HT1080 (cell line): ENCODE data around the gene PSMB2. TPM values are rescaled to one million over a fixed set of nuclear protein-coding genes. Genes with fewer than 3 reads are reported as not detected.
"Not testable (repeated sequence)": the region's sequence is repeated elsewhere in the genome, so short reads cannot be mapped to it uniquely, and the experiment has no call there.

Source experiments
- DNase-seq: peaks from one replicate; pipeline ENCODE4 v3.0.0-alpha.2; 2015; ENCODE audit warnings: low read depth
- polyA plus RNA-seq, 2 experiments: library from polyadenylated mRNA; depleted of rRNA; stranded (reverse); fragments of >200 nt; gene quantifications; 2 replicates each; pipeline ENCODE4 v1.2.3, GENCODE V29; 2015
- total RNA-seq: library from RNA; depleted of rRNA; stranded (reverse); fragments of >200 nt; shearing (Covaris generic); gene quantifications from 2 replicates; pipeline ENCODE4 v1.2.3, GENCODE V29; 2014; rRNA removed

The PSMB2 gene
- total RNA-seq = 45.3 and 56.9 TPM in 2 replicates
- 105 and 109 TPM in 2 replicates for polyA plus RNA-seq (2015; cell fraction: cytosol; rRNA removed)
- polyA plus RNA-seq (2015; cell fraction: nucleus; rRNA removed) = 67.4 and 70.4 TPM in 2 replicates

GRCh38 chr1:35641233-35641866 lies at the start of gene PSMB2:
Gene PSMB2, minus strand, starts transcription at chr1:35641526. Its CDS starts 94 bp downstream, at chr1:35641432.
- peak; percentile 93 for DNase-seq

DNA sequence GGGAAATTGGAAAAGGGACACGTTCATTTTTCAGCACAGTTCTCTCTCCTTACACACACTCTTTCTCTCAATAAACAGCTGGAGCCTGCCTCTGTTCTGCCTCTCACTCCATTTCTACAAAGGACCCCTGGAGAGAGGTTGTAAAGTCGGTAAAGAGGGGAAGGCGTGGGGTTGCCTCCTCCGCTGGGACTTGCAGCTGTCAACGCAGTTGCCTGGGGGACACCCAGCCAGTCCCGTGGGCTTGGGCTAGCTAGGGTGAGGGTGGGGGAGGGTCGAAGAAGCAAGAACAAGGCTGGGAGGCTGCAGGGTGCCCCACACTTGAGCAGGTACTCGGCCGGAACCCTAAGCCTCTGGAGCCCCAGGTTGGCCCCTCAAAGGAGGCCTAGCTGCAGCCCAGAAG lies 49.8 kb upstream of the PSMB2 start:
- DNase-seq = no peak

DNA sequence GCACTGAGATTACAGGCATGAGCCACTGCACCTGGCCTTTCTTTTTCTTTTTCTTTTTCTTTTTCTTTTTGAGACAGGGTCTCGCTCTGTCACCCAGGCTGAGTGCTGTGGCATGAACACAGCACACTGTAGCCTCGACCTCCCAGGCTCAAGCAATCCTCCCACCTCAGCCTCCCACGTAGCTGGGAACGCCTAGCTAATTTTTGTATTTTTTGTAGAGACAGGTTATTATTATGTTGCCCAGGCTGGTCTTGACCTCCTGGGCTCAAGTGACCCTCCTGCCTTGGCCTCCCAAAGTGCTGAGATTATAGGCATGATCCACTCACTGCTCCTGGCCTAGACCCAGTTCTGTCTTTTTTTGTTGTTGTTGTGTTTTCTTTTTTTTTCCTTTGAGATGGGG lies 48.8 kb upstream of the PSMB2 start:
- not testable (repeated sequence) for DNase-seq

DNA sequence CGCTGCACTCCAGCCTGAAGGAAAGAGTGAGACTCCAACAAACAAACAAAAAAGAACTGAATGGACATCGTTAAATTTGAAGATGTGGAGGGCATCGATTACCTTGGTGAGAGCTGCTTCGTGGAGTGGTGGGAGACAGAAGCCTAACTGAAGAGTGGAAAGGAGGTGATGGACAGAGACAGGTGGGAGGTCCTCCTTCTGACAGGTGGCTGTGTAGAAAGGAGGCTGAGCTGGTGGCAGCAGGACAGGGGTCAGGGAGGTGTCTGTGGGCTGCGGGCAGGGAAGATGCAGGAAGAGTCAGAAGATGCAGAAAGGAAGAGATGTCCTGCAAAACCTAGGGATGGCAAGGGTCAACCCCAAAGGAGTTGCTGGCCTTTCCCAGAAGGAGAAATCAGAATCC lies 46.8 kb upstream of the PSMB2 start:
- DNase-seq = no peak

- no peak for DNase-seq
Measured at GRCh38 chr1:35683012-35683411, 41.7 kb upstream of the PSMB2 start.

DNA sequence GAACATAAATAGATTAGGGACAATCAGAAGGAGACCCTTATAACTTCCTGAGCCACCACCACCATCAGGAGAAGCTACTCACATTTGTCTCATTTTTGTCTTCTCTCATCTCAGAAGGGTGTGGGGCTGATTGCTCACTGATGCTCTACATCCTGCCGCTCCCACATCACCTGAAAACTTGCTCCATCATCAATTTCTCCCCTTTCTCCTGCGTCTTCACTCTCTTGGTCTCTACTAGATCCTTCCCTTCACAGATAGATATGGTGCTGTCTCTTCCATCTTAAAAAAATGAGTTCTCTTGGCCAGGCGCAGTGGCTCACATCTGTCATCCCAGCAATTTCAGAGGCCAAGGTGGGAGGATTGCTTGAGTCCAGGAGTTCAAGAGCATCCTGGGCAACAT lies 38.9 kb upstream of the PSMB2 start:
- DNase-seq = no peak

GRCh38 chr1:35675773-35676172 lies 34.4 kb upstream of the PSMB2 start:
- no peak for DNase-seq

DNA sequence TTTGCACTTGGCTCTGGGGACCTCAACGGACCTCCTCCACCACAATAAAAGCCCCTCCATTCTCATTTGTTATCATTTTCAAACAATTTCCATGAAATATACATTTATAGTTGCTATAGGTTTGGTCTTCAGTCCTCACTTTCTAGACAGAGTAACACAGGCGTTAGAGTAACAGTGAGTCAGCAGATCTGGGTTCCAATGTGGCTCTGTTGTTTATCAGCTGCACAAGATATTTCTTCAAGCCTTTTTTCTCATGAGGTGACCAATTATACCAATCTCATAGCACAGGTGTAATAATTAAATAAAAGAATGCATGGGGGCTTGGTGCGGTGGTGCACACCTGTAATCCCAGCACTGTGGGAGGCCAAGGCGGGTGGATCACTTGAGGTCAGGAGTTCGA lies 32.8 kb upstream of the PSMB2 start:
- no peak for DNase-seq

DNA sequence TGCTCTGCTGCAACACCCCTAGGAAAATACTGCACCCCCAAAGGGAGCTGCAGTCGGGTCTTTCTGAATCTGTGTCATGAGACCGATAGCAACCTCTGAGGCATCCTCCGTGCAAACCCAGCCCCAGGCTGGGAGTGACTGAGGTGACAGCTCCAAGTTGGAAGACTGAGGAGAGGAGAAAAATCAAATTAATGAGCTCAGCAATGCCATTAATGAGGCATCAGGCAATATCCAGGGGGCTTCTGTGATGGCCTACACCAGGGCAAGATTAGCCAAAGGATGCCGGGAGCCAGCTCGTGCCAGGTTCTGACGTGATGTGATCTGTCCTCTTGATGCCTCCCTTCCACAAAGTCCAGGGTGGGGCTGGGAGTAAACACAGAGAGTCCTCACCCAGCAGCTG lies 30.8 kb upstream of the PSMB2 start:
- DNase-seq = no peak

GRCh38 chr1:35668506-35668905 lies 27.2 kb upstream of the PSMB2 start:
- DNase-seq = no peak

- no peak for DNase-seq
Measured at GRCh38 chr1:35666916-35667315, 25.6 kb upstream of the PSMB2 start.

DNA sequence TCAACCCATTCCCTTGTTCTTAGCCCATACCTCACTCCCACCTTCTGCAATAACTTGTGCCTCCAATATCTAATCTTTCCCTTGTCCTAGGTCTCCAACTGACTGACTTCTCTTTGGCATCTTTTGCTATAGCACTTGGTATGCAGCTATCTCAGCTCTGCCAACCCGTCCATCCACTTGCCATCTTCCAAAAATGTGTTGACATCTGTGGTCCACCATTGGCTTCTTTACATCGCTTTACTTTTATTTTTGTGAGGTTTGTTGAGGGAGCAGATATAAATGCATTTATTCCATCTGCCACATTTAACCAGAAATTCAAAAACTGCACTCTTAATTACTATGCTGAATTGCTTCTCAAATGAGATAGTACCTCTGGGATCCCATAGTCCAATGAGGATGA lies 24.9 kb upstream of the PSMB2 start:
- DNase-seq = no peak

DNA sequence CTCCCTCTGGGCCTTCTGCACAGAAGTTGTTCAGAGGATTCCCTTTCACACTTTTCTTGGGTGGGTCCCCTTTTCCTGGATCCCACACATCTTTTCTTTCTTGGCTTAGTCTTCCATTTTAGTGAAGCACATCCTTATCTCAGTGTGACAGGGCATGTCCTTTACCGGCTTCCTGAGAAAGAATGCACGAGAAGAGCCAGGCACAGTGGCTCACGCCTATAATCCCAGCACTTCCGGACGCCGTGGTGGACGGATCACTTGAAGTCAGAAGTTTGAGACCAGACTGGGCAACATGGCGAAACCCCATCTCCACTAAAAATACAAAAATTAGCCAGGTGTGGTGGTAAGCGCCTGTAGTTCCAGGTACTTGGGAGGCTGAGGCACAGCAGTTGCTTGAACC lies 22.1 kb upstream of the PSMB2 start:
- DNase-seq = no peak

GRCh38 chr1:35661474-35661795 lies 20.1 kb upstream of the PSMB2 start:
- DNase-seq = no peak

DNA sequence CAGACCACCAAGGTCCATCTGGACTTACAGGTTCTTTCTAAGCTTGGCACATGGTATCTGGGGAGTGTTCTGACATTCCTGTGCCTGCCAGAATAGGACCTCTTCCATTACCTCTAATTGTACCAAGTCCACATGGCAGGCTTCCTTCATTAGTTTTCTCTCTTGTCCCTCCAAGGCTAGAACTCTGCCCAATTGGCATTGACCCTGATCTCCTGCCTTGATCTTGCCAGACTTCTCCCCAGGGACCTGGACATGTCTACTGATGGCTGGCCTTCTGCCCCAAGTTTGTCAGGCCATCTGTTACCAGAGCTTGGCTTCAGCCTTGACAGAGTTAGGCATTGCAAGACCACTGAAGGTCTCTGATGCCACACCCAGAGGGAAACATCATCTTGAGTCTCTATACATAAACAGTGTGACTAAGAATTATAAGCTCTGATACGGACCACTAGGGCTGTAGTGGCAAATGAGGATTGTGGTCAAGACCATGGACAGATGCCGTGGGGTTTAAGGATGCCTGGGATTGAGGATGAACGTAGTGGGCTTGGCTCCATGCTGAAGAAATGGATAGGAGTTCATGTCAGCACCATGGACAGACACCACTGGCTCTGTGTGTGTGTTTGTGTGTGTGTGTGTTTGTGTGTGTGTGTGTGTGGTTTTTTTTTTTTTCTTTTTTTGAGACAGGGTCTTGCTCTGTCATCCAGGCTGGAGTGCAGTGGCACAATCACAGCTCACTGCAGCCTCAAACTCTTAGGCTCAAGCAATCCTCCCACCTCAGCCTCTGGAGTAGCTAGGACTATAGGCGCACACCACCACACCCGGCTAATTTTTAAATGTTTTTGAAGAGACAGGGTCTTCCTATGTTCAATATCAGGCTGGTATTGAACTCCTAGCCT lies 19.5 kb upstream of the PSMB2 start:
- DNase-seq = peak; percentile 30

GRCh38 chr1:35659589-35659988 lies 18.3 kb upstream of the PSMB2 start:
- no peak for DNase-seq

GRCh38 chr1:35657851-35658250 lies 16.5 kb upstream of the PSMB2 start:
- DNase-seq = no peak

- DNase-seq = no peak
Measured at GRCh38 chr1:35656863-35657232, 15.5 kb upstream of the PSMB2 start.

DNA sequence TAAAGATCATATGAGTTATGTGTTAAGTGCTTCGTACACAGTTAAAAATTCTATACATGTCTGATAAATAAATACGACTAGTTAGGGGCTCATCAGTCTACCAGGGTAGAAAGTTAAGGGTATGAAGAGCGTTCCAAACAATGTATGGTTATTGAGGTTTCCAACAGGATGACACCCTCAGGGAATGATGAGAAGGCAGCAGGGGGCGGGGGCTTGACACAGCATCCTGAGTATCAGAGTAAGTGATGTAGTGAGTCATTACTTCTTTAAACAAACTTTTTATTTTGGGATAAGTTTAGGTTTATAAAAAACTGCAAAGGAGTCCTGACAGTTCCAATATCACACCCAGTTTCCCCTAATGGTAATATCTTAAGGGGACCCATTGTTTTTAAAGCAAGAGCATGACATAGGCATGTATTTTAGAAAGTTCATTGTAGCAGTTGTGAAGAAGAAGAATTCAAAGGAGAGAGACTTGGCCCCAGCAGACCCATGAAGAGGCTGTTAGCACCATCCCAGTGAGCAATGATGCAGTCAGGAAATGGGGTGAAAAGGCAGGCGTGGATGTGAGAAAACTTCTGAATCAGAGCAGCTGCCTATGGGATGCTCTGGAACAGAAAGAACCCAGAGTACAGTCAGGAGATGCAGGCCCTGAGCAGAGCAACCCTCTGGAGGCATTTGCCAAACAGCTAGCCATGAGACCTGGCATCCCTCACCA lies 15.0 kb upstream of the PSMB2 start:
- peak; percentile 47 for DNase-seq

GRCh38 chr1:35655196-35655595 lies 13.9 kb upstream of the PSMB2 start:
- DNase-seq = no peak

GRCh38 chr1:35650416-35650815 lies 9.1 kb upstream of the PSMB2 start:
- DNase-seq = no peak

- DNase-seq = no peak
Measured at GRCh38 chr1:35646043-35646442, 4.7 kb upstream of the PSMB2 start.
